Measurements from ENCODE around the gene DSC3. TPM values are rescaled to one million over a fixed set of nuclear protein-coding genes. Genes with fewer than 3 reads are reported as not detected.

DSC3 gene
- total RNA-seq, 1 donor from 2014 or later, result 3.3 TPM

DNA sequence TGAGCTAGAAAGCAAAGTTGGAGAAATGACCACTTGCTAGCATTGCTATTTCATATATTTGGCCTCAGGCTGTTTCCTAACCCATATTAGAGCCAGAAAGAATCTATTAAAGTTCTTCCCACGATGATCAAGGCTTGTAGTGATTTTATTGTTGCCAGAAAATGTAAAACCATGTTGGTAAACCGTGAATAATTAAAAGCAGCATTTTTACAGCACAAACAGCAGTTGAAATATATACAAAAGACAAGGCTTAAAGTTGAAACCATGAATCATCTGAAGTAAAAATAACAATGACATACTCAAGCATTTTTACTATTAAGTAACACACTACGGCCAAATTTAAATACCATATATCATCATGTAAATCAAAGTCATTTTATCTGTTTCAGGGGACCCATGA is 27.7 kb upstream of the DSC3 start:
- TF ChIP-seq, protein P1, sequence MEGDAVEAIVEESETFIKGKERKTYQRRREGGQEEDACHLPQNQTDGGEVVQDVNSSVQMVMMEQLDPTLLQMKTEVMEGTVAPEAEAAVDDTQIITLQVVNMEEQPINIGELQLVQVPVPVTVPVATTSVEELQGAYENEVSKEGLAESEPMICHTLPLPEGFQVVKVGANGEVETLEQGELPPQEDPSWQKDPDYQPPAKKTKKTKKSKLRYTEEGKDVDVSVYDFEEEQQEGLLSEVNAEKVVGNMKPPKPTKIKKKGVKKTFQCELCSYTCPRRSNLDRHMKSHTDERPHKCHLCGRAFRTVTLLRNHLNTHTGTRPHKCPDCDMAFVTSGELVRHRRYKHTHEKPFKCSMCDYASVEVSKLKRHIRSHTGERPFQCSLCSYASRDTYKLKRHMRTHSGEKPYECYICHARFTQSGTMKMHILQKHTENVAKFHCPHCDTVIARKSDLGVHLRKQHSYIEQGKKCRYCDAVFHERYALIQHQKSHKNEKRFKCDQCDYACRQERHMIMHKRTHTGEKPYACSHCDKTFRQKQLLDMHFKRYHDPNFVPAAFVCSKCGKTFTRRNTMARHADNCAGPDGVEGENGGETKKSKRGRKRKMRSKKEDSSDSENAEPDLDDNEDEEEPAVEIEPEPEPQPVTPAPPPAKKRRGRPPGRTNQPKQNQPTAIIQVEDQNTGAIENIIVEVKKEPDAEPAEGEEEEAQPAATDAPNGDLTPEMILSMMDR (IDR thresholded peaks at IDR 0.05; ENCODE audit: insufficient read depth, low read length, poor library complexity, severe bottlenecking), result no peak
- DNase-seq (ENCODE audit: low read depth), result no peak
- H3K36me3 ChIP-seq (ENCODE audit: control insufficient read depth, insufficient read depth, low read length), result peaks cover 2% of the 10 kb centered on the region

DNA sequence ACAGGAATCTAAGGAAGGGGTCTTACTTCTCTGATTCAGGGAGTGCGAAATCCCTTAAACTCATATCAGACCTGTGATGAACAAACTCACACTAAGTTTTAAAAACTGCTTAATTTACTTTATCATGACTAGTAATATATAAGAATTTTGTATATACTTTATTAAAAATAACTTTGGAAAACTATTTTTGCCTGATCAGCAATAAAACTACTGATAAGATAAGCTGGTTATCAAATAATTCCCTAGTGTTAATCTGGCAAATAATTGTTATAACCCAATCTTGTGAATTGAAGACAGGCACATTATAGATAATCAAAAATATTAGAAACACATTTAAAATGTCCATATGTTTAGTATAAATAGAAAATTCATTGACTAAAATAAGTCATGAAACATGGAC is 23.7 kb upstream of the DSC3 start:
- TF ChIP-seq, protein P1 (IDR thresholded peaks at IDR 0.05; ENCODE audit: insufficient read depth, low read length, poor library complexity, severe bottlenecking), result no peak
- no peak for DNase-seq (ENCODE audit: low read depth)
- Histone ChIP-seq H3K27me3 (ENCODE audit: control insufficient read depth, insufficient read depth, low read length) (no peaks in the 10 kb centered on the region), H3K4me3 (ENCODE audit: low read depth, low read length) (no peak overlapping the region), H3K36me3 (ENCODE audit: control insufficient read depth, insufficient read depth, low read length) (no peaks in the 10 kb centered on the region)

More for the DNA sequence above, 27.7 kb upstream of the DSC3 start:
- Histone ChIP-seq H3K4me3 (ENCODE audit: low read depth, low read length) (no peak overlapping the region), H3K27me3 (ENCODE audit: control insufficient read depth, insufficient read depth, low read length) (no peaks in the 10 kb centered on the region)

DNA sequence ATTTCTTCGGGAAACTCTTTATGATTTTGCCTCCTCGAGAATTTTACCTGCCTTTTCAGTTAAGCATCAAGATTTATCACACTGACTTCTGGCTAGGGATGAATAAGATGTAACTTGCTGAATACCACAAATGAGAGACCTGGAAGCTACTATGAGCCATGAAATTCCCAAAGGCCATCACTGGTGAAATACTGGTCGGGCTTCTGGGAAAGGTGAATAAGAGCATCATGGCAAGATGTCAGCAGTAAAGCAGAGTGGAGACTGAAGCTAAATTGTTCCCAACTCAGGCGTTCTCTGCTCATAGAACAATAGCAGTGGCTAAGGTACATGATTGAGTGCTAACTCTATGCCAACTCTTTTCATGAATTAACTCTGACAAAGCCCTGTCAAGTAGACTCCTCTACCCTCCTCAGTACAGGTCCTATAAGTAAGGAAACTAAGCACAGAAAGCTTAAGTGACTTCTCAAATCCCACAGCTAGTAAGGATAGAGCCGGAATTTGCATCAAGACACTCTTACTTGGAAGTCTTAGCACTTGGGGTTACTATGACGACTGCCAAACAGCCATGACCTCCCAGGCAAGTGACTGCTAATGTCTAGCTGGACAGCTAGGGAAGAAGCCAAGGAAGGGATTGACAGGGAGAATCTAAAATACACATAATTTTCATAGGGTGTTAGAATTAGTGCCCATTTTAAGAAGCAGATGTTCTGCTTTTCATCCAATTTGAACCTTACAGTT is 22.7 kb upstream of the DSC3 start:
- DNase-seq (ENCODE audit: low read depth), result no peak
- Histone ChIP-seq H3K4me3 (ENCODE audit: low read depth, low read length) (no peak overlapping the region), H3K36me3 (ENCODE audit: control insufficient read depth, insufficient read depth, low read length) (no peaks in the 10 kb centered on the region), H3K27me3 (ENCODE audit: control insufficient read depth, insufficient read depth, low read length) (no peaks in the 10 kb centered on the region)
- TF ChIP-seq, protein P1 (IDR thresholded peaks at IDR 0.05; ENCODE audit: insufficient read depth, low read length, poor library complexity, severe bottlenecking), result no peak

DNA sequence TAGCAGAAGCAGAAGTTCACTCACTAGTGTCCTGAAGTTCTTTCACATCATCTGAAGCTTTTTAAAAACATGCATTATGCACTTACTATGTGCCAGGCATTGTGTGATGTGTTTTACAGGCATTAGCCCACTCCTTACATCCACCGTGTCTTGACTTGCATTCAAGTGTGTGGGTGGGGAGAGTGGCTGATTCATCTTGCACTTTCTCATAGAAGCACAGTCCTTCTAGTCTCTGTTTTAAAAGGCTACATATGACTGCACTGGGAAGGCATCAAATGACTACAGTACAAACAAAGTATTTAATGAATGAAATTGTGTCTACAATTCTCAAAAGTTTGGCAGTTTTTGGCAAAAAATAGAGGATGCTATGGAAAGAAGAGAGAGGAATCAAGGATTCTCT is 21.6 kb upstream of the DSC3 start:
- H3K27me3 ChIP-seq (ENCODE audit: control insufficient read depth, insufficient read depth, low read length), result no peaks in the 10 kb centered on the region
- H3K36me3 ChIP-seq (ENCODE audit: control insufficient read depth, insufficient read depth, low read length), result no peaks in the 10 kb centered on the region
- no peak for DNase-seq (ENCODE audit: low read depth)
- TF ChIP-seq, protein P1 (IDR thresholded peaks at IDR 0.05; ENCODE audit: insufficient read depth, low read length, poor library complexity, severe bottlenecking), result no peak
- no peak overlapping the region for H3K4me3 ChIP-seq (ENCODE audit: low read depth, low read length)

DNA sequence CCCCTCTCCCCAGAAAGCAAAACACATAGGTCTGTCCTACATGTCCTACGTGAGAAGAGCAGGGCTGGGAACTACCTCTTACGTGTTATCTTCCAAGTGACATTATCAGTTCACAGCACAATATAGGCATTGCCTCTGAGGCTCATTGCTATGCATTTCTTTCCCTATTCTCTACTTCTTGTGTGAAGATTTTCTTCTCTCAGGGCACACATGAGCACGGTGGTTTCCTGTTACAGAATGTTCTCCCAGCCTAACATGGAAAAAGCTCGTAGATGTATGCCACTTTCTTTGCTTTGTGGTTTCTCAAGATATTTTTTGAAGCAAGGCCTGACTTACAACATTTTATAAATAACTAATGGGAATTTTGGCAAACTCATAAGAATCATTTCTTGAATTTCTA is 19.4 kb upstream of the DSC3 start:
- Histone ChIP-seq H3K4me3 (ENCODE audit: low read depth, low read length) (no peak overlapping the region), H3K27me3 (ENCODE audit: control insufficient read depth, insufficient read depth, low read length) (no peaks in the 10 kb centered on the region), H3K36me3 (ENCODE audit: control insufficient read depth, insufficient read depth, low read length) (no peaks in the 10 kb centered on the region)
- TF ChIP-seq, protein P1 (IDR thresholded peaks at IDR 0.05; ENCODE audit: insufficient read depth, low read length, poor library complexity, severe bottlenecking), result no peak
- no peak for DNase-seq (ENCODE audit: low read depth)

DNA sequence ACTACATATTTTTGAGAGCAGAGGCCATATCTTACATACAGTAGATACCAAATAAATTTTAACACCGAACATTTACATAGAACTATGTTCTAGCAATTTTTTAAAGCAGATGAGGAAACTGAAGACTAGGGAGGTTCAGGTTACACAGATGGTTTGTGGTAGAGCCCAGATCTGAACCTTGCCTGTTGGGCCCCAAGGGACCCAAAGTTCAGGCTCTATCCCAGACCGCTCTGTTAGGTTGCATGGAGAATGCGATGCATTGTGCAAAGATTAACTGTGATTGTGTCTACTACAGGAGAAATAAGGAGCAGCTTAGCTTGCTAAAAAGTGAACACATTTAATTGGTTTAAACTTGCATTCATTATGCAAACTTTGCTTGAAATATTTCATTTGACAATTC is 16.4 kb upstream of the DSC3 start:
- no peaks in the 10 kb centered on the region for H3K36me3 ChIP-seq (ENCODE audit: control insufficient read depth, insufficient read depth, low read length)
- TF ChIP-seq, protein P1 (IDR thresholded peaks at IDR 0.05; ENCODE audit: insufficient read depth, low read length, poor library complexity, severe bottlenecking), result no peak
- DNase-seq (ENCODE audit: low read depth), result no peak
- H3K27me3 ChIP-seq (ENCODE audit: control insufficient read depth, insufficient read depth, low read length), result no peaks in the 10 kb centered on the region
- no peak overlapping the region for H3K4me3 ChIP-seq (ENCODE audit: low read depth, low read length)
